GM18858 (cell line): Measurements from ENCODE around the gene IQGAP2.

Source experiments
- ATAC-seq: cut with Tn5 transposase; IDR thresholded peaks from one replicate; pipeline ENCODE4 v1.9.1; 2021; ENCODE audit not compliant: unreplicated experiment

The IQGAP2 gene

GRCh38 chr5:76384705-76385104 lies 18.4 kb upstream of the IQGAP2 start:
- no peak for ATAC-seq

DNA sequence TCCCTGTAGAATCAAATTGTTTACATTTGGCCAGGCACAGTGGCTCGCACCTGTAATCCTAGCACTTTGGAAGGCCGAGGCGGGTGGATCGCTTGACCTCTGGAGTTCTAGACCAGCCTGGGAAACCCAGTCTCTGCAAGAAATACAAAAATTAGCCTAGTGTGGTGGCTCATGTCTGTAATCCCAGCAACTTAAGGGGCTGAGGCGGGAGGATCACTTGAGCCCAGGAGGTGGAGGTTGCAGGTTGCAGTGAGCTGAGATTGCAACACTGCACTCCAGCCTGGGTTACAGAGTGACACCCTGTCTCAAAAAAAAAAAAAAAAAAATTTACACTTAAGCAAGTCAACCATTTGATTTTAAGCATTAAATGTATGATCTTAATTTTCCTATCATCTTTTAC lies 17.5 kb upstream of the IQGAP2 start:
- no peak for ATAC-seq

DNA sequence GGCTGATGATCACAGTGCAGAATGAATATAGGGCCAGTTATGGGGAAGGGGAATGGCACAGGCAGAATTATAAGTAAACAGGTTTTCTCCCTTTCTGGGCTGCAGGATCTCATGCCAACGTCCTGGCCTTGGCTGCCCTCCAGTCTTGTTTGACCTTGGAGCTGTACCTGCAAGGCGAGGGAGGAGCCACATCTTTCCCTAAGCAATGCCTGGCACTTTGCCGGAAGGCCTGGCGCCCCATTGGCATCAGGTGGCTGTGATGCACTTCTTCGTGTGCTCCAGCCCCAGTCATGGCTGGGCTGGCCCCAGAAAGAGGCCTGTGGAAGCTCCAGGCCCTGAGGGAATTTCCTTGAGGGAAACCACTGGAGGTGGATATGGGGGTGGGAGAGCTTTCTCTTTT lies 16.7 kb upstream of the IQGAP2 start:
- ATAC-seq: no peak

GRCh38 chr5:76388236-76388635 lies 14.8 kb upstream of the IQGAP2 start:
- ATAC-seq: no peak

GRCh38 chr5:76388791-76389512 lies 14.1 kb upstream of the IQGAP2 start:
- ATAC-seq: no peak

DNA sequence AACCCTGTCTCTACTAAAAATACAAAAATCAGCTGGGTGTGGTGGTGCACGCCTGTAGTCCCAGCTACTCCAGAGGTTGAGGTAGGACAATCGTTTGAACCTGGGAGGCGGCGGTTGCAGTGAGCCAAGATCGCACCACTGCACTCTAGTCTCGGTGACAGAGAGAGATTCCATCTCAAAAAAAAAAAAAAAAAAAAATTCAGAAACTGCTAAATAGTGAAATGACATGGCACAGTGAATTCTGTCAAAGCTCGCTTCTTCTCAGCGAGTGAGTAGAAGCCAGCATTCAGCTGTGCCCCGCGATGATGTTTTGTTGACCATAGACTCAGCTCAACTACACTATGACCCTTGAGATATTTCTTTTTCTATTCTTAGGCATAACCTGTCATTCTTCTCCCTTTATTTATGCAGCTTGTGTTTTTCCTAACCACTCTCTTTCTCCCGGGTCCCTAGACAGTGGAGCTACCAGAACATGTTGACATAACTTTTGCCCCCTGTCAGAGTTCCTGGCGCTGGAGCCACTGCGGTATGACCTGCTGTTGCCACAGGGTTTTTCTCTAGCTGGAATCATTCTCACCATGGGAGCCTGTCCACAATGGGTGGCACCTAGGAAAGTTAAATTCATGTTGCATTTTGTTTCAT lies 13.5 kb upstream of the IQGAP2 start:
- no peak for ATAC-seq

DNA sequence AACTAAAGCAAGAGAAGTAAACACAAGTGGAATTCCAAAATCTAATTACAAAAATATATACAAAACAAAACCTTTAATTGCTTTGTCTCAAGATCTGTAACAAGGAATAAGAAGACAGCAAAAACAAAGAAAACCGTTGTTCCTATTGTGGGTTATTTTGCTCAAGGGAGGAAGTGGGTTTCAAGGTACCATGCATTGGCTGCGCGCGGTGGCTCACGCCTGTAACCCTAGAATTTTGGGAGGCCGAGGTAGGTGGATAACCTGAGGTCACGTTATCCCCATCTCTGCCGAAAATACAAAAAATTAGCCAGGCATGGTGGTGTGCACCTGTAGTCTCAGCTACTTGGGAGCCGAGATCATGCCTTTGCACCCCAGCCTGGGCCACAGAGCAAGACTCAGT lies 12.1 kb upstream of the IQGAP2 start:
- ATAC-seq: no peak

DNA sequence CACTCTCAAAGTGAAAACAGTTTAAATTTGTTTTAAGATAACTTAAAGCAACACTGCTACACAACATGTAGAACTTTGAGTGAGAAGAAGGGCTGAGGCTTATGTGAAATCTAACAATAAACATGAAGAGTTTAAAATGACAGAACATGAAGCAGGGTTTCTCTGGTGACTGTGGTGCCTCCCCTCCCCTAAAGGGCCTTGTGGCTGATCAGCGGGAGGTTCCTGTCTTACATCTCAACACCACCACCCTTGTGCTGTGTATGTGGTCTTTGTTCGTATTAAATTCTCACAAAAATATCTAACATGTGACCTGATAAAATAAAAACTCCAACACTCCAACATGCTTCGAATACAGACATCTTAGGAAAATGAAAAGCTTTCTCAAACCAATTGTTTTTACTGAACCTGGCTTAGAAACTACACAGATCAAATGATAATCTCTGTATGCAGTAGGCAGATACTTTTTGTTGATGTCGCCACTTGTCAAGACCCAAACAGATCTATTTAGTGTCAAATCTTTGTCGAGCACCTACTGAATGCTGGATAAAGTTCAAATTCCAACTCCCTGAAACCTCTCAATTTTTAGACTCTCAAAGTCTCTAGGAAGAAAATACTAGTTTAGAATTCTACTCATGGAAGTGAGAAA lies 9.9 kb upstream of the IQGAP2 start:
- ATAC-seq: no peak

DNA sequence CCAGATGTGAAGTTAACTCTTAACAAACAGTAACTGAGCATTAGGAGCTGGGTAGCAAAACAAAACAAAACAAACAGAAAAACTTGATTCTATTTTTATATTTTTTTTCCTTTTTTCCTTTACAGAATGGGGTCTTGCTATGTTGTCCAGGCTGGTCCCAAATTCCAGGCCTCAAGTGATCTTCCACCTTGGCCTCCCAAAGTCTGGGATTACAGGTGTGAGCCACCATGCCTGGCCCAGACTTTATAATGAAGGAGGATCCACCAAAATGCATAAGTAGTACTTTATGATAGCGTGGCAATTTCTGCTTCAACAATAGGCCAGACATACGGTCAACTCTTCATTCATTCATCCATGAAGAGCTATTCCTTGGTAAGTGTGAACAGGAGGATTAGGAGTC lies 5.9 kb upstream of the IQGAP2 start:
- no peak for ATAC-seq

GRCh38 chr5:76399268-76399667 lies 3.8 kb upstream of the IQGAP2 start:
- no peak for ATAC-seq

DNA sequence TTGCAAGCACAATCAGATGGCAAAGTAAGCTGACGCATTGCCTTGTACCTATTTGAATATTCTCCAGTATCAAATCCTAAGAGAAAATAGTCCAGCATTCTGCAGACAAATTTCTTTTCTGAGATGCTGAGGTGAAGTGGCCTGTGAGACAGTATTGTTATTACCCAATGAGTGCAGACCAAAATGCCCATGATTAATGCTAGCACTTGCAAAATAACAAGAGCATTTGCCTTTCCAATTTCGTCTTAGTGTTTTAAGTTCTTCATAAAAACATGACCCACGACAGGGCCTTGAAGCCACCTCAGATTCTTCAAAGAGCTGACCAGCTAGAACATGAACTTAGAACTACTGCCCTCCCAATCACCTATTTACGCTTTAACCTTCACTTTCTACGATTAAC lies 2.6 kb upstream of the IQGAP2 start:
- no peak for ATAC-seq

GRCh38 chr5:76401801-76402250 lies 1.3 kb upstream of the IQGAP2 start:
- ATAC-seq: peak; percentile 19

DNA sequence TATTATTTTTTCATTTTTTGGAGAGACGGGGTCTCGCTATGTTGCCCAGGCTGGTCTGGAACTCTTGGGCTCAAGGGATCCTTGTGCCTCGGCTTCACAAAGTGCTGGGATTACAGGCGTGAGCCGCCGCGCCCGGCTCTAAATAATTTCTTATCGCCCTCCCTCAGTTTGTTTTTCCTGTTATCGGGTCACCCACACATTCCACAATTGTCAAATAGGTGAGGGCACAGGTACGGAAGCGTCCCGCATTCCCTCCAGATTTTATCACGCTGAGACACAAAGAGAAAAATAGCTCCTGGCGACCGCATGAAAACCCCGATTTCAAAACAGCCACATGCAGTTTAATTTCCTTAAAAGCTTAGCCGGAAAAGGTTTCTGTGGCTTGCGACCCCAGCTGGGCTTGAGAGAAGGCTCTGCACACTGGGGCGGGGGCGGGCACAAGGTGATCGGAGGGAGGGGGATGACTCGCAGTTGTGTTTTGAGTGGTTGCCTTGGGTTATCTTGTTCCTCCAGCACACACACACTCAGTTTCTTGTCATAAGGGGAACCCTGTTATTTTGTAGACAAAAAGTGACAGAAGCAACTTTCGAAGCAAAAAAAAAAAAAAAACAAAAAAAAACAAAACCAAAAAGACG lies 717 bp upstream of the IQGAP2 start:
- ATAC-seq: peak; percentile 19

DNA sequence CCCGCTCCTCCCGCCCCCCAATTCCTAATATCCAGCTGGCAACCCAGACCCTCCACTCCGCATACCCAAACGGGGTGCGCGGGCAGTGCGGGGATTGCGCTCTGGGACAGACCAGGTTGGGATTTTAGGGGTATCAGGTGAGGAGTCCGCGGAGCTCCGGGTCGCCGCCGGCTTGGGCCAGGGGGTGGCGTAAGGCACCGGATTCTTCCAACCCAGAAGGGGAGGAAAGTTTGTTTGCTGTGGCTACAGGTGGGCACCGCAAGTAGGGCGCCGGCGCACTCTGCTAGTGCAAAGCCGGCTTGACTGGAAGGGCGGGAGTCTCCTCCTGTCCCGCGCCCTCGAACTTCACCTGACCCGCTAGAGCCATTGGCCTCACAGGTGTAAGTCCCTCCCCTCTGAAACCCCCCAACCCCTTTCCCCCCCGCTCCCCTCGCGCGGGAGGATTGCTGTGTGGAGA lies 709 bp downstream of the IQGAP2 start:
- peak; percentile 18 for ATAC-seq

GRCh38 chr5:76404223-76405211 lies 1.4 kb downstream of the IQGAP2 start:
- no peak for ATAC-seq

- no peak for ATAC-seq
Measured at GRCh38 chr5:76406014-76406413, 2.9 kb downstream of the IQGAP2 start.

GRCh38 chr5:76406673-76407072 lies 3.6 kb downstream of the IQGAP2 start:
- no peak for ATAC-seq

GRCh38 chr5:76408104-76408654 lies 5.1 kb downstream of the IQGAP2 start:
- no peak for ATAC-seq

GRCh38 chr5:76412511-76412910 lies 9.4 kb downstream of the IQGAP2 start:
- ATAC-seq: no peak

DNA sequence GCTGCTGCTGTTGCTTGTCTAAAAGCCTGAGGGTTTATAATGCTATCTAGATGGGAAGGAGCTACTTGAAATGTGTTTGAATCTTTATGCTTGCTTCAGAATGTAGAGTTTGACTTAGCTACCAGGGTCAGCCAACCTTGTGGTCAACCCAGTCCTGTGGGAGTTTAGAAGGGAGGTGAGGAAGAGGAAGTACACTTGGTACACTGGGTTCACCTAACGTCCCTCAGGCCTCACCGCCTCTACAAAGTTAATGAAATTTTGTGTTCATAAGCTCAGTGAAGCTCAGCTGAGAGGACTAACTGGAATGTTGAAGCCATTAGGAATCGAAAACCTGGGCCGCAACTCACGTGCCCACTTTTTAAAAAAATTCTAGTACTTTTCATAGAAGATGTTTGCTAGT lies 10.7 kb downstream of the IQGAP2 start:
- no peak for ATAC-seq
